NCI-H1105 treated with DMSO at 0.1 percent for 48 hours (cell line): ENCODE data around the gene IQCM.

Experiments used
- DNase-seq: peaks from one replicate; lab custom pipeline; 2025; lab: John Stamatoyannopoulos, UW

Gene IQCM

DNA sequence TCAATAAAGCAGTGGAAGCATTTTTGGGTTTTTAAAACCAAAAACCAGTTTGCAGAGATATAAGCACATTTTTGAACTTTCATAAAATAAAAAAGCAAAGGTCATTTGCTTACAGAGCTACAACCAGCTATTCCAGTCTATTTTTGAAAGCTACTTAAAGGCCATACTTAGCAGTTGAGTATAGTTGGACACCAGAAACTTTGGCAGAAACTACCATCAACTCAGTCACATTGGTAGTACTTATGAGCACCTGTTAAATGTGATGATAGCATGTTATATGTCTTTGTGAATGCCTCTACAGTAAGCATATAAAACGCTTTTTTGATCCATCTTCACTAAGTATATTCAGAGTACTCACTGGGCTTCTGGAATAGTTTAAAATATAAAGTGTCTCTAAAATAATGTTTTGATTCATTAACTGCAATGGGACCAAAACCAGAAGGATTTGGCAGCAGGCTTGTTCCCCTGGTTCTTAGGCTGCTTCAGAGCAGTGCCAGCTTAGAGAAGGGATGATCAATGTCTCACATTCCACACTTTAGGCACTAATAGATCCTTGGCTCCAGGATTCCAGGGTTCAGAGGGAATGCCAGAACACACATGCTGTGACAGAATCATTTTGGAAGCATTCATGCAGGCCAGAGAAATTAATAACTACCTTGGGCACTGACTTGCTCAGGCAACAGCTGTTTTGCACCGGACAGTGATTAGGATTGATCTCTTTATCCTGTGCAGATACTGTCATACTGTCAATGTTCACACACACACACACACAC, 103.9 kb downstream of the IQCM start:
- no peak for DNase-seq

DNA sequence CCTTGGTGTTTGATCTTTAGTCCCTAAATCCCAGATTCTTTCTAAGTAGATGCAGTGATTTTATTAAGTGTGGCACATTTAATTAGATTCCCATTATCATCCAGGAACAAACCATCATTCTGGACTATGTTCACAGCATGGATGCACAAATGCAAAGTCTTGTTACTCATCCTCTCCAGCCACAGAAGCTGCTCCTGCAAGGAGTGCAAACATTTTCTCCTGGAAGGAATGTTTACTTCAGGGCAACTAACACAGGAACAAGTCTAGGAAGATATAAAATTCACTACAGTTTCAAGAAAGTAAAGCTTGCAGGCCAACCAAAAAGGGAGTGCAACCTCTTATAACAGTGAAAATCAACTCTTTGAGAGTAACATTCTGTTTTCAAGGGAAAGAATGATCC, 106.0 kb downstream of the IQCM start:
- DNase-seq, result no peak

DNA sequence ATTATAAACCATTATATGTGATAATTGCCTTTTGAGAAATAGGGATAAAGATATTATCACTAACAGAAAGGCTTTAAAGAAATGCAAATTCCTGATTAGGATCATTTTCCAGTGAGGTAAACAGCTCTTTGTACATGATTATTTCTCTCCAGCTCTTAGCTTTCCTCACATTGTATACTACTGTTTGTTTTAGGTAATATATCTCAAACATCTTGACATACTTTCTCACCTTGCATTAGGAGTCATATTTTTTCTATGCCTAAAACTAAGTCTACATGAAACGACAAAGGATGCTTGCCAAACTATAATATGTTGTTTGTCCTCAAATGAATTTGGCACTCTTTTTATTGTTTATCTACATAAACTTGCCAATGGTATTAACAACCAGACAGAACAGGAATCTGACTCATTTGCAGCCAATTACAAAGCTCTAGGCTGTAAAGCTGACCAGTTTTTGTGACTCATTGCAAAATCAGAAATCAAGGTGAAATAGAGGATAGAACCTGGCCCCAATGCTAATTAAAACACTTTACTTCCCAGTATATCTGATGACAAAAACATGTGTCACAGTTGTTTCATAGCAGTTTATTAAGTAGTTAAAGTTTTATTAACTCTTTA, 107.0 kb downstream of the IQCM start:
- DNase-seq, result peak; percentile 6

DNA sequence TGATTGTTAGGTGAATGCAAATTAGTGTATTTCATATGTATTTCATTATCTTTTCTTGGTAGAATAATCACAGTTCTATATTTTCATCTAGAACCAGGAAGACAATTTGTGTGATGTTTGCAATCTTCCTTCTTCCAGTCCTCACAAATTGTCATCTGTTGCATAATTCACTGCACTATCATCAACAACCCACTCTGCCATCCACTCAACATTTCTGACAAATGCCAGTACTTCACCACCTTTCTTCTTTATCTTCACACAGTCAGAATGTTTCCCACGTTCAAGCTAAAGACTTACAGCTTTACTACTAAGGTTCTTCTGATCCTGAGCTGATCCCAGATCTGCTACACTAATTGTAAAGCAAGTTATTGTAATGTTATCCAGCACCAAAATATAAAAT, 107.8 kb downstream of the IQCM start:
- DNase-seq, result no peak

DNA sequence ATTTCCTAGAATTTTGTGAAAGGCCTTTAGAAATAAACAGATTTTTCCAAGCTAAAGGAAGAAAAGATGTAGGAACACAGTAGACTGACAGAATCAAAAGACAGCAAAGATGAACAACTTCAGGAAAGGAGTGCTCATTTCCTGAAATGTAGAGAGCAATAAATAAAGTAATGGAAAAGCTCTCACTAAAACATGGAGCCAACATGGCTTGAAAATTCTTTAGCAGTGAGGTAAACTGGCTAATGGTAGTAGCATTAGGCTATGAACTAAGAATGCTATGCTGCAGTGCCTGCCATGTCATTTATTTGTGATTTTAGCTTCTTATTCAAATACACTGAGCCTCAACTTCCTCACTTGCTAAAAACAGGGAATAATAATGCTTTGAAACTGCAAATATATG, 108.7 kb downstream of the IQCM start:
- DNase-seq, result no peak

DNA sequence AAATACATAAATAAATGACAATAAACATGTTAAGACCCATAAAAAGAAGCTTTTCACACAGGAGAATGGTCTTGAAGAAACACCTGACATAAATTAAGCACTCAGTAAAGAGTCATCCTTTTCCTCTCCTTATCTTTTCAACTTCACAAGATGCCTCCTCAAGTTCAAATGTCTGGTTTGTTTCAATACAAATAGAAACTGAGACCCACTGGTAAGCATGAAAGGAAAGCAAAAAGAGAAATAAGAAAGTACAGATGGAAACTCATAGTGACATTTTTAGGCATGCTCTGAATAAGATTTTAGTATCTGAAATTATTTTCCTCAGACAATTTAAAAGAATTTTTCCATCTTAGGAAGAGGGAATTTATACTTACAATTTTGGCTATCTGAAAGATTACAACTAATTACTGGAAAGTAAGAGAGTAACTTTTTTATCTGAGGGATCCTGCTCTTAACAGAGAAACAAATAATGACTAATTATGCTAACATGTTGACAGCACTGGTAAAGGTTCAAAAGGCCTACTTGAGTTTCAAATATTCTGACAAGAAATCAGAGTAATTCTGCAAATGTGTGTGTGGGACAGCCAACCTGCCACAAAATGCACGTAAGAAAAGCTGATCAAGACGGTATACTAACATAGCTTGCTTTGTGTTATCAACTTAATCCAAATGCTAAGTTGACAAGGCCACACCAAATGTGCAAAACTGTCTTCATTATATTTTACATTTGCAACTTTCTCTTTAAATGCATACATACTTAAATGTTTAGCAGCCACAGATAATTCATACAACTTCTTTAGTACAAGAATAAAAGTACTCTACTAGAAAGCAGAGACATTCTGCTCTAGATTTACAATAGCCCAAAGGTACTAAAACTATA, 113.0 kb downstream of the IQCM start:
- DNase-seq, result no peak

DNA sequence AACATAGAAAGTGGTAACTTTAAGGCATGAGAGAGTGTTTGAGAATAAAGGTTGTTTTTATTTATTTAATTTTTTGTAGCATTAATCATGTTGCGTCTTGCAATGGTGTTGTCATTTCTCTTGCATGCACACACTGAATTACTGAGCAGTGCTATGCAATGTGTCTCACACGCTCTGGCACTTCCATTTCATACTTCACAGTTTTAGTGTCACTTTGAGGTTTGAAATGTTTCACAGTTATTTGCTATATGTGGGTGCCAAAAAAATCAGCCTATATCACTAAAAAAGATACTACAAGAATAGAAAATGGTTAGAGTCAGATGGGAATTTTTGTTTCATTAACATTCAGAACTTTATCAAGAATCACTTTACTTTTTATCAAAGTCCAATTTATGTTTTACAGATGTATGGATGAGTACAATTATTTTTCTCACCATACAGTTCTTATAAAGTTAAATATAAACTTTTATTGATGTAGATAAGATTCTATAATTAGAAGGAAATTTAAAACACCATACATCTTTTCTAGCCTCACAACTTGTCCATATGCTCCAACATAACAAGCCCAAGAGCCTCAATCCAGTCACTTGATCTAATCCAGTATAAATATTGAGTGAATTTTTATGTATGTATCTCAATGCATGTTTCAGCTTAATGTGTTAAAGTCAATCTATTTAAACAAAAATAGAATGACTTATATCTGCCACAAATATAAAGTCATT, 114.0 kb downstream of the IQCM start:
- no peak for DNase-seq

DNA sequence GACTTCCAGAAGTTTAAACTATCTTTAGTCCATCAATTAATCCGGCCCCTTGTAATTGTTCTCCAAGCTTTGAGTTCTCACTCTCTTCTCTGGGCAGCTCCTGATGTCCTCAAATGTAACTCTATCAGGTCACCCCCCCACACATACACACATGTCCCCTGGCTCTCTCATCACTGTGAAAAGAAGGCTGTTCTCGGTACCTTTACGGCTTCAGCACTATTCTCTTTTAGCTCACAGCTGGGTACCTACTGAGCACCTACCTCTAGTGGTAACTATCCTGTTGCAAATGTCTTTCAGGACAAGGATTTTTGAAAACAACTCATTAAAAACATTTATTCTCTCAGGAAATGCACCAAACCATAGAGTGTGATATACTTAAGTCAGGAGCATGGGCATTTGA, 115.4 kb downstream of the IQCM start:
- DNase-seq, result no peak

DNA sequence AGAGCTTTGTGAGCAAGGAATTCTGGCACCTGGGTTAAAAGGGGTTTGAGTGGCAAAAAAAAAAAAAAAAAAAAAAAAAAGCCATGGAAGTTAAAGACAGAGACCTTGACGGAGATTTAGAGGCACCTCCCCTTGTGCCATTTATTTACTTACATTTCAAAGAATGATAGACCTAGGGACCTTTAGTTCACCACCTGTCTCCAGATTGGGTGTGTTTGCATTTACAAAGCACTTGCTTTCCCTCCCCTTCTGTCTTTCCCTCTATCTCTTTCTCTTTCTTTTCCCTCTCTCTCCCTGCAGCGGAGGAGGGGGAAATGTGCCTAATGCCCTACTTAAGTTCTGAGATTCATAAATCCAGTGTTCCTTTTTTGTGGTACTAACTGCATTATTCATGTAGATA, 116.0 kb downstream of the IQCM start:
- DNase-seq, result no peak

DNA sequence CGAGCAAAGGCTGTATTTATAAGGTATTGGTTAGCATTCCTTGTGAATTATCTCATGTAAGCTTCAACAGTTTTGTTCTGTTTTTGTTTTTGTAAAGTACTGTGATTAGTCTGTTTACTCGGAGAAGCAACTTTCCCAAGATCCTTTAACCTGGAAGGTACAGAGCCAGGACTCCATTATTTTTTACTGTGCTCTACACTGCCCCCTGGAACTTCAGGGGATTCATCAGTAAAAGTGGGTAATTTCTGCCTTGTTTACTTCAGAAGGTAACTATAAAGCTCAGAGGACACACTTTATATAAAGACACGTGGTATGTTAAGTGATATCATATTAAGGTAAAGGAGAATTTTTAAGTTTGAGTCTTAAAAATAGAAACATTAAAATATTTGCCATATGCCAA, 124.9 kb downstream of the IQCM start:
- no peak for DNase-seq

DNA sequence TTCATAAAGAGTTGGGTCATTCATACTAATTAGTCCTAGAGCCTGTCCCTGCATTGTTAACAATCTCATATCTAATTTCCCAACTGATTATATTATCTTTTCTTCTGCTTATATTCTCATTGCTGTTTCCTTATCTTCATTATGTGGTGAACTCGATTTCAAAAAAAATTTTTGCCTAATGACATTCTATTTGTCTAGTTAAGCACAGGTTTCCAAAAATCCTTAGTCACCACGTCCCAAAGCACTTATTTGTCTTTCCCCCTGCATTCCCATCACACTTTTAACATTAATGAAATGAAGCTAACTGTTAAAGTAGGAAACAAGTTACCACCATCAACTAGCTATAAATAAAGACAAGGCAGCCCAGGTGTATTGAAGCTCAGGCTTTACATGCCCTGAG, 131.1 kb downstream of the IQCM start:
- no peak for DNase-seq

DNA sequence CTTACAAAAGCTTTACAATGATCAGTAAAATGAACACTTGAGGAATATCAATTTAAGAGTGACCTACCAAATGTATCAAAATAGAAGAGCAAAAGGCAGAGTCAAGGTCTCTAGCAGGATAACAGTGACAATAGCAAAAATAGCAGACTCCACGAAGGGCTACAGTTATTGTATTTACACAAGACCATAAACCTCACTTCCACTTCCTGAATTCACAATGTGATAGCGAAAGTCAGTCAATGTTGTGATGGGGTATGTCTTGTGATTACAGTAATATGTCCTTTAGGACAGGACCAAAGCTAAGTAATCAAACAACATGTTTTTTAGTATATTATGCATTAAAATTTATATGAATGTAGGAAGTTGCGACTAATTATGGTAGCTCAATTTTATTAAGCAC, 139.6 kb downstream of the IQCM start:
- no peak for DNase-seq

DNA sequence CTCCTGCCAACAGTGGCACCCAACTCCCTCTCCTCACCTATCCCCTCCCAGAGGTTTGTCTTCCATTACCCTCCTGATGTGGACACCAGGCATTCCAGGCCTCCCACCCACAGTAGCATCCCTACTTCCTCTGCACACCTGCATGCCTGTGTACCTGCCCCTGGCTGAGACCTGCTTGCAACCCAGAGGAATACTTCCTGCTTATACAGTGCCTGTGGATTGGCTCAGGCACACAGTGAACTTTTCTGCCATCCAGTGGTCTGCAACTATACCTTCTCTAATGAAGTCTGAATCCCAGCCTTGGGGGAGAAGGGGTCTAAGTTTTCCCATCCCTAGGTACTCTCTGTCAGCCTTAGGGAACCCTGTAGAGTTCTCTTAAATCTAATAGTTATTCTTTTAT, 169.9 kb downstream of the IQCM start:
- no peak for DNase-seq

DNA sequence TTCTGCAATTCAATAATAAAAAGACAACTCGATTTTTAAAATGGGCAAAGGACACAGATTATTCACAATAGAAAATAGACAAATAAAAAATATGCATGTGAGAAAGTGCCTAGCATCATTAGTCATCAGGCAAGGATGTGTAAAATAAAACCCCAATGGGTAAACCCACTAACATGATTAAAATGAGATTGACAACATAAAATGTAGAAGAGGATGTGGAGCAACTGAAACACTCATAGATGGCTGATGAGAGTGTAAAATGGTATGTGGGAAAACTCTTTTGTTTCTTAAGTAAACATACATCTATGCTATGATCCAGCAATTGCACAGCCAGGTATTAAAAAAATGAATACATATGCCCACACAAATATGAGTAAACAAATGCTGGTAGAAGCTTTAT, 177.6 kb downstream of the IQCM start:
- no peak for DNase-seq

DNA sequence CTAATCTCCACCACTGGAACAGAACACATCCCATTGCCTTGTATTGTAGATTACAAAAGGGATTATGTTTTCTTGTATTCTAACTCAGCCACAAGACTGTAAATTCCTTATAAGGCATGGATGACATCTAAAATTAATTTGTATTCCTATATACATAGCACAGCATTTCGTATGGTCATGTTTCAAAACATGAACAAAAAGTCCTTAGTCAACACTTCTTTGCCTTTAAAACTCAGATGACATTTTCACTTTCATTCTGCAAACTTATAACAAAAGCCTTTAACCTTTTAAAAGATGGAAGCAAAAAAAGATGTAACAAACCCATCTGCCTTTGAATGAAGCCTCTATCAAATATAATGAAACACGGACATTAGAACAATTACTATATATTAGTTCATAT, 181.3 kb downstream of the IQCM start:
- DNase-seq, result no peak

DNA sequence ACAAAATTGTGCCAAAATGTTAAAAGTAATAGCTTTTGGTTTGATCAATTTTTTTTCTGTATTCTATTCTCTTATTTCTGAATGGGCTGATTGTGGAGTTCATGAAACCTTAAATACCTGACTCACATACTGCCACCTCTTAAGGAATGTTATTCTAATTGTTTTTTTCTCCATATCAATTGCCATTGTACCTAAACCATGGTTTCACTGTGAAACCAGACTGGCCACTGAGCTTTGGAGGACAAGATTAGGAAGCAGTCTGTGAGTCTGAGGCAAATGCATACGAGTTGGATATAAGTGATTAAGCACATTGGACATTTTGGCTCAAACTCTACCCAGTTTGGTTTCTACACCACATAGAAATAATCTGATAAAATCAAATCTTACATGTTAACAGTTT, 184.0 kb downstream of the IQCM start:
- DNase-seq, result no peak

DNA sequence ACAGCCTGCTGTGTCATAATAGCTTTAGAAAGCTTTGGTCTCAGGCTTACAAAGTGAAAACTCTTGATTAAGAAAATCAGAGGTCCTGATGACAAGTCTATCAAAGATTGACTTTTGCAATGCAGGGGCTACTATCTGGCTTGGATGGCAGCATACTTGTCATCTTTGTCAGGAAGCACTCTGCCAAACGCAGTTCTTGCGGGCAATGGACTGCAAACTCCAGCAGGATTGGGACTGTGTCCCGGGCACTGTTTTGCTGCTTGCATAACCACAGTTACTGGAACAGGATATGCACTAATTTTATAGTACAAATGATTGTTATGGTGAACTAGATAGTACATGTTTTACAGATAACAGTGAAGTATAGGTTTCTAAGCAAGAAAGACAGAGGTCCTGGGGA, 185.6 kb downstream of the IQCM start:
- no peak for DNase-seq

DNA sequence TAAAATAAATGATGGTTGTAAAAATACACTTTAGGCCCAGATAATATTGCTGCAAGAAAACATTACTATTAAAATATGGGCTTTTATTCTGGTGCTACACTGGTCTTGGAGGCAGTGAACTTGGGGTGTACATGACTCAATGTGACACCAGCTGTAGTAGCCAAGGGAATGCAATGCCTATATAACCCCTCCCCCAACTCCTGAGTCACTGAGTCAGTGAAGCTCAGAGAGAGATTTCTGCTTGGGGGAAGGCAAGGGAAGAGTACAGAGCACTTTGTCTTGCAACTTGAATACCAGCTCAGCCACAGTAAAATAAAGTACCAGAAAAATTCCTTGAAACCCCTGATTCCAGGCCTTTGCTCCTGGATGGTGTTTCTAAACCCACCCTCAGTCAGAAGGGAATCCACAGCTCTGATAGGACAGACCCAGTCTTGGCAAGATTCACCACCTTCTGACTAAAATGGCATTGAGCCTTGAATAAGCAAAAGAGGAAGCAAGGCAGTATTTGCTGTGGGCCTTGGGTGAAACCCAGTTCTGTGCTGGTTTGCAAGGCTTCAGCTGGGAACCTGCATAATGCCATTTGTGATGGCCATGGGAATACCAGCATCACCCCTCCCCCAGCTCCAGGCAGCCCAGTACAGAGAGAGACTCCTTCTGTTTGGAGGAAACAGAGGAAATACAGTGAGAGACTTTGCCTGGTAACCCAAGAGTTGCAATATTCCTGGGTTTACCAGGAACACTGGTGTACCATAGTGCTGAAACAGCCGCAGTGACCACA, 209.9 kb downstream of the IQCM start:
- DNase-seq, result no peak

DNA sequence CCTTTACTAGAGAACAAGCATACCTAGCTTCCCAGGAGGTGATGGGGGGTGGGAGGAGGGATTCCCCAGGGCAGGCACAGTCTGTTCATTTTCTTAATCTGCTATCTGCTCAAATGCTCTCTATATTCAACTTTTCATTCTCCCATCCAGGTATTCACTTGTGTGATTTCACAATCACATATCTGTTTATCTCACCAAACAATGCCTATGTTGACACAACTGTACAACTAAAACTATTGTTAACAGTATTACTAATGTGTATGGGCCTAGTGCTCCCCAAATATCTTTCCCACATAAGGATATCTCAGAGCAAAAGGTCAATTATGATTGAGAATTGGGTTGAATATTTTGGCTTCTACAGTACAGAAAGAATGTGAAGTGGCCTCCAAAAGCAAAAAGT, 210.8 kb downstream of the IQCM start:
- DNase-seq, result no peak

DNA sequence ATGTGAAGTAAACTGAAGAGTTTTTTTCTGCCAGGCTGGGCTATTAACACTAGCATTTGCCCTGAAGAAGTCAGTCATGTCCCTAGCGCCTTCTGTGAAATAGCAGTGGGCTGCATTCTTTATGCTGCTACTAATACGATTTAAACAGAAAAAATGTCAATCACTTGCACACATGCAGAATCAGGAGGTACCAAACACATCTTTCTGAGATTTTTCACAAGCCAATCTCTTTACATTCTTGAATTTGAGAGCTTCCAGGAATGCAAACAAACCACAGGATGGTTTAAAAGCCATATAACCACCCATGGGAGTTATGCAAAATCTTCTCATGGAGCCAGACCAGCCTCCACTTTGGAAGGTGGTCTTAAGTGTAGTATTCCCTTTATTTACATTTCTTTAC, 220.1 kb downstream of the IQCM start:
- no peak for DNase-seq

DNA sequence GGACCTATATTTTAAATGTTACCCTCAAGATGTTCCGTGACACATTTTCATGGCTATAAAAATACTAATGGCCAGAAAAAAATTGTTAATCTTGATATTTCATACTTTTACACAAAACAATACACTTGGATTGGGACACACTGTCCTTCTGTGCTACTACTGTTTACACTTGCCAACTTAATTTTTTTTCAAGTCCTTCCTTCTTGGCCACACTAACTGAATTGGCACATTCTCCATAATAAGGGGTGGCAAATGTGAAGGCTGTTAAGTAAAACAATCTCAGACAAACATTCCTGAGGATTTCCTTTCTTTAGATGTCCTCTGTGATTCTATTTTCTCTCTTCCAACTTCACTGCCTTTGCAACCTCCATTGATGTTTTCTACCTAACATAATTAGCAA, 225.8 kb downstream of the IQCM start:
- no peak for DNase-seq

DNA sequence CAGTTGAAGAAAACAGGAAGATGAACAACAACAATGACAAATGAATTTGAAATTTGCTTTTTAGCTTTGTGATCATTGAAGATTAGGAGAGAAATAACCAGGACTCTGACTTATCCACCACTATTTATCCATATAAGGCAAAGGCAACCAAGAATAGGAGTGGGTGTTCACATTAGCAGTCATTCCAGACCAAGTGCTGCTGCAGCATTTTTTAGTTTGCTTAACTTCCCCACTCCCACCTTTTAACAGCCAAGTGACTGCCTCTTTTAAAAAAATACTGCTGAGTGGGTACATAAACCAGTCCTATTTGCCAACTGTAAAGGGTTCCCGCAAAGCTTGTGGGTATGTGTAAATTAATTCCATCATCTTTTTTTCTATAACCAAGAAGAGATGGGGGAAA, 230.9 kb downstream of the IQCM start:
- DNase-seq, result no peak
